ENCODE measurements around the gene MMP28. TPM values are rescaled to one million over a fixed set of nuclear protein-coding genes. Genes with fewer than 3 reads are reported as not detected.

Gene MMP28
- total RNA-seq, 1 experiment from 2014 or later, result 2.4 TPM

- CTCF ChIA-PET, result no interaction called here
Observed at GRCh38 chr17:35793257-35793656, 2.2 kb downstream of the MMP28 start.

GRCh38 chr17:35791681-35792350 is 3.6 kb downstream of the MMP28 start:
- H3K27me3 ChIP-seq (ENCODE audit: low read length), result no peaks in the 10 kb centered on the region
- no peak overlapping the region for H3K4me2 ChIP-seq (ENCODE audit: low read length)
- no peak for TF ChIP-seq EZH2 (IDR thresholded peaks at IDR 0.05; ENCODE audit: low read length, unreplicated experiment)
- no peak for TF ChIP-seq EZH2phosphoT487 (IDR thresholded peaks at IDR 0.05; ENCODE audit: borderline replicate concordance, low read length)
- no peak for TF ChIP-seq CTCF (conservative IDR thresholded peaks at IDR 0.05; ENCODE audit: low read depth, low read length)
- no peak overlapping the region for H3K9ac ChIP-seq (ENCODE audit: low read length)
- DNase-seq, result no peak
- H3K27ac ChIP-seq (ENCODE audit: low read length), result no peak overlapping the region
- no peak overlapping the region for H2AFZ ChIP-seq (ENCODE audit: low read length)
- H3K9me2 ChIP-seq (replicated peaks; ENCODE audit: low read length), result no peaks in the 10 kb centered on the region
- intact Hi-C loops (cut with micrococcal nuclease), result no loop called here
- no peak for ATAC-seq
- H3K9me3 ChIP-seq (ENCODE audit: low read length), result no peaks in the 10 kb centered on the region
- peaks cover 31% of the 10 kb centered on the region for H3K4me1 ChIP-seq (ENCODE audit: insufficient read depth, low read length)
- H4K20me1 ChIP-seq (ENCODE audit: low read length), result no peaks in the 10 kb centered on the region
- POLR2A ChIA-PET (ENCODE audit: unreplicated experiment), result interaction anchor here (0.6 kb wide), 1 partner anchor 358 kb away, joined by 3 read pairs; no protein-coding TSS in a partner anchor
- CTCF ChIA-PET, result no interaction called here
- H3K4me3 ChIP-seq (ENCODE audit: low read length), result no peak overlapping the region
- no peaks in the 10 kb centered on the region for H3K36me3 ChIP-seq (ENCODE audit: low read depth, low read length)
- H3K79me2 ChIP-seq (ENCODE audit: low read length), result no peaks in the 10 kb centered on the region
- H3F3A ChIP-seq (ENCODE audit: low read length, unreplicated experiment), result no peaks in the 10 kb centered on the region
- BruUV-seq (replicated peaks), result no TSS peak

More at GRCh38 chr17:35793257-35793656, 2.2 kb downstream of the MMP28 start:
- H3K9me3 ChIP-seq (ENCODE audit: low read length), result no peaks in the 10 kb centered on the region
- H3K4me3 ChIP-seq (ENCODE audit: low read length), result no peak overlapping the region
- no peaks in the 10 kb centered on the region for H3K27me3 ChIP-seq (ENCODE audit: low read length)
- no peak overlapping the region for H3K9ac ChIP-seq (ENCODE audit: low read length)
- no peaks in the 10 kb centered on the region for H3K36me3 ChIP-seq (ENCODE audit: low read depth, low read length)
- POLR2A ChIA-PET (ENCODE audit: unreplicated experiment), result no interaction called here
- no peaks in the 10 kb centered on the region for H3F3A ChIP-seq (ENCODE audit: low read length, unreplicated experiment)
- TSS peak; percentile 27 for BruUV-seq (replicated peaks)
- no peak overlapping the region for H3K4me2 ChIP-seq (ENCODE audit: low read length)
- peaks cover 17% of the 10 kb centered on the region for H3K4me1 ChIP-seq (ENCODE audit: insufficient read depth, low read length)
- no peak overlapping the region for H3K27ac ChIP-seq (ENCODE audit: low read length)
- no peak for ATAC-seq
- intact Hi-C loops (cut with micrococcal nuclease), result no loop called here
- H3K79me2 ChIP-seq (ENCODE audit: low read length), result no peaks in the 10 kb centered on the region
- no peak for DNase-seq
- no peaks in the 10 kb centered on the region for H4K20me1 ChIP-seq (ENCODE audit: low read length)
- H3K9me2 ChIP-seq (replicated peaks; ENCODE audit: low read length), result no peaks in the 10 kb centered on the region
- TF ChIP-seq EZH2 (IDR thresholded peaks at IDR 0.05; ENCODE audit: low read length, unreplicated experiment), result no peak
- no peak overlapping the region for H2AFZ ChIP-seq (ENCODE audit: low read length)

- DNase-seq (peak; percentile 37), ATAC-seq (no peak)
- Histone ChIP-seq H3K4me3 (ENCODE audit: low read length) (no peak overlapping the region), H3K36me3 (ENCODE audit: low read depth, low read length) (no peaks in the 10 kb centered on the region), H3K79me2 (ENCODE audit: low read length) (no peaks in the 10 kb centered on the region), H3K9me3 (ENCODE audit: low read length) (no peaks in the 10 kb centered on the region), H4K20me1 (ENCODE audit: low read length) (no peaks in the 10 kb centered on the region), H3K4me1 (ENCODE audit: insufficient read depth, low read length) (peaks cover 37% of the 10 kb centered on the region), H3K27ac (ENCODE audit: low read length) (no peak overlapping the region), H3K27me3 (ENCODE audit: low read length) (no peaks in the 10 kb centered on the region), H2AFZ (ENCODE audit: low read length) (no peak overlapping the region), H3K4me2 (ENCODE audit: low read length) (no peak overlapping the region), H3K9ac (ENCODE audit: low read length) (no peak overlapping the region), H3K9me2 (replicated peaks; ENCODE audit: low read length) (no peaks in the 10 kb centered on the region), H3F3A (ENCODE audit: low read length, unreplicated experiment) (no peaks in the 10 kb centered on the region)
- intact Hi-C loops (cut with micrococcal nuclease), result no loop called here
- ChIA-PET CTCF (no interaction called here), POLR2A (ENCODE audit: unreplicated experiment) (no interaction called here)
- no TSS peak for BruUV-seq (replicated peaks)
- TF ChIP-seq CTCF (conservative IDR thresholded peaks at IDR 0.05; ENCODE audit: low read depth, low read length) (no peak), EZH2phosphoT487 (IDR thresholded peaks at IDR 0.05; ENCODE audit: borderline replicate concordance, low read length) (no peak), EZH2 (IDR thresholded peaks at IDR 0.05; ENCODE audit: low read length, unreplicated experiment) (no peak)
Observed at GRCh38 chr17:35790841-35791240, 4.6 kb downstream of the MMP28 start.

Measured in PC-3 (cell line).